Mucosa of gallbladder (tissue), 1 donor: Measurements from ENCODE around the gene KIF11. TPM values are rescaled to one million over a fixed set of nuclear protein-coding genes. Genes with fewer than 3 reads are reported as not detected.

Source experiments
- DNase-seq: peaks from one replicate; pipeline ENCODE4 v3.0.0-alpha.2; 2020; ENCODE audit warnings: low spot score
- total RNA-seq: library from RNA; stranded (reverse); gene quantifications from one replicate; pipeline ENCODE4 v1.2.1, GENCODE V29; 2021
- donor health status: DM: no; HTN: no; CAD: no.

KIF11 gene
- total RNA-seq, 1 donor from 2014 or later: 1.8 TPM

GRCh38 chr10:92677708-92678107 lies 84.8 kb downstream of the KIF11 start:
- no peak for DNase-seq

- no peak for DNase-seq
These were observed 85.3 kb downstream of the KIF11 start for GRCh38 chr10:92678206-92678605.

GRCh38 chr10:92681306-92681834 lies 88.4 kb downstream of the KIF11 start:
- no peak for DNase-seq

GRCh38 chr10:92688573-92688926 lies 95.6 kb downstream of the KIF11 start:
- no peak for DNase-seq

- no peak for DNase-seq
These were observed 96.2 kb downstream of the KIF11 start for GRCh38 chr10:92688927-92689662.

GRCh38 chr10:92689663-92690210 lies 96.8 kb downstream of the KIF11 start, which contains the start of gene HHEX:
HHEX (plus strand) TSS chr10:92689955; CDS start chr10:92689987, 32 bp downstream.
- DNase-seq: peak; percentile 72

- peak; percentile 51 for DNase-seq
These were observed 97.4 kb downstream of the KIF11 start for GRCh38 chr10:92690211-92690914.

GRCh38 chr10:92690915-92691590 lies 98.1 kb downstream of the KIF11 start:
- no peak for DNase-seq

- peak; percentile 55 for DNase-seq
These were observed 98.7 kb downstream of the KIF11 start for GRCh38 chr10:92691591-92692079.

GRCh38 chr10:92692080-92692671 lies 99.2 kb downstream of the KIF11 start:
- no peak for DNase-seq

- DNase-seq: no peak
These were observed 100.0 kb downstream of the KIF11 start for GRCh38 chr10:92692697-92693533.

GRCh38 chr10:92693534-92693893 lies 100.6 kb downstream of the KIF11 start:
- DNase-seq: no peak

- DNase-seq: no peak
These were observed 103.0 kb downstream of the KIF11 start for GRCh38 chr10:92695679-92696605.

- no peak for DNase-seq
These were observed 103.9 kb downstream of the KIF11 start for GRCh38 chr10:92696606-92697383.

GRCh38 chr10:92697663-92698511 lies 105.0 kb downstream of the KIF11 start:
- no peak for DNase-seq

- DNase-seq: no peak
These were observed 106.2 kb downstream of the KIF11 start for GRCh38 chr10:92699193-92699517.

GRCh38 chr10:92699518-92700381 lies 106.8 kb downstream of the KIF11 start:
- no peak for DNase-seq
